GM21786 (cell line): ENCODE data around the gene PPP2R3C.
"Not testable (repeated sequence)": the region's sequence is repeated elsewhere in the genome, so short reads cannot be mapped to it uniquely, and the experiment has no call there.

Experiments used
- ATAC-seq: cut with Tn5 transposase; IDR thresholded peaks from one replicate; pipeline ENCODE4 v1.9.1; 2021; ENCODE audit not compliant: unreplicated experiment

The PPP2R3C gene

DNA sequence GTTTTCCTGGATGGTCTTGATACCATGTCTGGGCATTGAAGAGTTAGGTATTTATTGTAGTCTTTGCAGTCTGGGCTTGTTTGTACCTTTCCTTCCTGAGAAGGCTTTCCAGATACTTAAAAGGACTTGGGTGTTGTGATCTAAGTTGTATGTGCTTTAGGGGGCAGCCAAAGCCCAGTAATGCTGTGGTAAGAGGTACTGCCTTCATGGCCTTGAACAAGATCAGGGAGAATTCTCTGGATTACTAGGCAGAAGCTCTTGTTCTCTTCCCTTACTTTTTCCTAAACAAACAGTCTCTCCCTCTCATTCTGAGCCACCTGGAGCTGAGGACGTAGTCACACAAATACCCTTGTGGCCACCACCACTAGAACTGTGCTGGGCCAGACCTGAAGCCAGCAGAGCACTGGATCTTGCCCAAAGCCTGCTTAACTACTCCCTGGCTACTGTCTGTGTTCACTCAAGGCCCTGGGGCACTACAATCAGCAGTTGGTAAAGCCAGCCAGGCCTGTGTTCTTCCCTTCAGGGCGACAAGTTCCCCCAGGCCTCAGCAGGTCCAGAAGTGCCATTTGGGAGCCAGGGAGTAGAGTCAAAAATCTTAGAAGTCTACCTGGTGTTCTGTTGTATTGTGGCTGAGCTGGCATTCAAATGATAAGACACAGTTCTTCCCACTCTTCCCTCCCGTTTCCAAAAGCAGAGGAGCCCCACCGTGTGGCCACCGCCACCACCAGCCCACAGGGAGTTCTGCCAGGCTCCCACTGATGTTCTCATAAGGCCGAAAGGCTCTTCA lies 11.9 kb upstream of the PPP2R3C start:
- no peak for ATAC-seq

DNA sequence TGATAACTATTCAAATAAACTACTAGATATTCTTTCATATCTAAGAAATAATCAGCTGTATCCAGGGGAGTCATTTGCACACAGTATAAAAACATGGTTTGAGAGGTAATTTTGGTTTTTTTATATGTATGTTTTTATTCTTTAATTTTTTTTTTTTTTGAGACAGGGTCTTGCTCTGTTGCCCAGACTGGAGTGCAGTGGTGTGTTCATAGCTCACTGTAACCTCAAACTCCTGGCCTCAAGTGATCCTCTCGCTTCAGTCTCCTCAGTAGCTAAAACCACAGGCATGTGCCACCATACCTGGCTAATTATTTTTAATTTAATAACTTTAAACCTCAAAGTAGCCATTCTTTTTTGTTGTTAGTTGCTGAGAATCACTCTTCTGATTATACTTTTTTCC lies 2.3 kb upstream of the PPP2R3C start:
- ATAC-seq = no peak

DNA sequence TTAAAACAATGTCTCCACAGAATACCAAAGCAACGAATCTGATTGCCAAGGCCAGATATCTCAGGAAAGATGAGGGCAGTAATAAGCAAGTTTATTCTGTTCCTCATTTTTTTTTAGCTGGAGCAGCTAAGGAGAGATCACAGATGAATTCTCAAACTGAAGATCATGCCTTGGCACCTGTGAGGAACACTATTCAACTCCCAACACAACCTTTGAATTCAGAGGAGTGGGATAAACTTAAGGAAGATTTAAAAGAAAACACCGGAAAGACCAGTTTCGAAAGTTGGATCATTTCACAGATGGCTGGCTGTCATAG lies 1.6 kb upstream of the PPP2R3C start:
- no peak for ATAC-seq

DNA sequence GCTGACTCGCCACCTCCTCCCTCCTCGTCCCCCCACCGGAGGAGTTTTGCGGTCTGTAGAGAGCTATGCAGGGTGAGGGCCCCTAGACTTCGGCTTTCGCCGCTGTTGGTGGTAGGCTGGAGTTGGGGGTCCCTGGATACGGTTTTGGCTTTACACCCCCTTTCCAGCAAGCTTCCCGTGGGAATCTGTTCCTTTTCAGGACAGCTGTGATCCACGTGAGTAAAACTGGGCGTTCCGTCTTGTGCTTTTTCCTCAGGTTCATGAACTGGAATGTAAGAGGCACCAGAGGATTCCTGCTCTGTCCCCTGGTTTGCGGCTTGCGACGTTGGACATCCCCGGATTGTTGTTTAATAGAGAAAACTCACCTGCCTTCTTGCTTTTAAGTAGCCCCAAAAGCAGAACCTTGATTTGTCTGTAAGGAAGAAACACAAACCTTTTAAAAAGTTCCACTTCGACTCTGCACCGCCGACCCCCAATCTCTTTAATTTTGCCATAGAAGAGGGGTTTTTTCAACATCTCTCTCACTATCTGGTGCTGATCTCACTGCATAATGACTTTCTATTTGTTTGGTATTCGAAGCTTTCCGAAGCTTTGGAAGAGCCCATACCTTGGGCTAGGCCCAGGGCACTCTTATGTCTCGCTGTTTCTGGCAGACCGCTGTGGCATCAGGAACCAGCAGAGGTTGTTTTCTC lies 1.1 kb upstream of the PPP2R3C start:
- ATAC-seq = no peak

DNA sequence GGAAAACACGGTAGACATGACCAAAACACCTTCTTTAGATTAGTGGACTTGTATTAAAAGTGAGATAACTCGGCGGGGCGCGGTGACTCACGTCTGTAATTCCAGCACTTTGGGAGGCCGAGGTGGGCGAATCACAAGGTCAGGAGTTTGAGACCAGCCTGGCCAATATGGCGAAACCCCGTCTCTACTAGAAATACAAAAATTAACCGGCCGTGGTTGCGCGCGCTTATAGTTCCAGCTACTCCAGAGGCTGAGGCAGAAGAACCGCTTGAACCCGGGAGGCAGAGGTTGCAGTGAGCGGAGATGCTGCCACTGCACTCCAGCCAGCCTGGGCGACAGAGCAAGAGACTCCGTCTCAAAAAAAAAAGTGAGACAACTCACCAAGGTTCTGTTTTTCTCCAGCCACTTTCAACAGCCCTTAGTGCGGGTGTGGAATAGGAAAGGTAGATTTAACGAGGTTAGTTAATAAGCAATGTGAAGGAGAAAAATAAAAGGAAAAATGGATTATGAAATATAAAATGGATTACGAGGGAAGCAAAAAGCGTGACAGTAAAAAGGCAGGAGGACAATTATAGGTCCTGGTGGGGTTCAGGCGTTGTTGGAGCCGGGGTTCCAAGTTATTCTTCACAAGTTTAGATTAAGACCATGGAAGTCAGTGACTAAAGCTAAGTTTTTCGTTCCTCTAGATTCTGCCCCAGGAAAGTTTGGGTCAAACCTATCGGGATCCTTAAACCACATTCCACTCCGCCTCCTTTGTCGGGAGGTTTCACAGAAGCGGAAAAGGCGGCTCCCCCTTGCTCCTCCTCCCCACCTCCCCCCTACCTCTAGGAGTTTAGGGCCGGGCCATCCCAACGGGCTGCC lies 534 bp downstream of the PPP2R3C start:
- ATAC-seq = no peak

DNA sequence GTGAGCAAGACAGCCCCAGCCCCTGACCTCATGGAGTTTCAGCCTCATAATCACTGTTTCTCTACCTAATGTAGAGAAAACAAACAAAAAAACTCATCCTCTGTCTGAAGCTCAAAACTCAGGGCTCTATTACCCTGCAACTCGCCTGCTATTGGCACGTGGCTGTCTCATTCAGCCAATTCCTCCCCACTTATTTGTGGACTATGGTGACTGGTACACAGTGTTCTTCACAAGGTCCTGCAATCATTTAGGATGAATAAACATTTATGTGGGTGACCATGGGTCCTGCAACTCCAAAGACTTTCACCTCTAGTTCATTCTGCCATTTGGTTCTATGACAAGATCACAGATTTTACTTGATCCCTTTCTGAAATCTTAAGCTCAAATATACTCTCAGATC lies 4.7 kb downstream of the PPP2R3C start:
- ATAC-seq = no peak

DNA sequence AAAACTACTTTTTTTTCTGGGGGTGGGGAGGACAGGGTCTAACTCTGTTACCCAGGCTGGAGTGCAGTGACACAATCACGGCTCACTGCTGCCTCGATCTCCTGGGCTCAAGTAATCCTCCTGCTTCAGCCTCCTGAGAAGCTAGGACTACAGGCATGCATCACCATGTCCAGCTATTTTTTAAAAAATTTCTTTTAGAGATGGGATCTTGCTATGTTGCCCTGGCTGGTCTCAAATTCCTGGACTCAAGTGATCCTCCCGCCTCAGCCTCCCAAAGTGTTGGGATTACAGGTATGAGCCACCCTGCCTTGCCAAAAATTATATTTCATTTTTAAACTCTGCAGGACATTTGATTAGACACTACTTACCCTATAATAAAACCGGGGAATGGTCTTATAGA lies 5.5 kb downstream of the PPP2R3C start:
- ATAC-seq = no peak

DNA sequence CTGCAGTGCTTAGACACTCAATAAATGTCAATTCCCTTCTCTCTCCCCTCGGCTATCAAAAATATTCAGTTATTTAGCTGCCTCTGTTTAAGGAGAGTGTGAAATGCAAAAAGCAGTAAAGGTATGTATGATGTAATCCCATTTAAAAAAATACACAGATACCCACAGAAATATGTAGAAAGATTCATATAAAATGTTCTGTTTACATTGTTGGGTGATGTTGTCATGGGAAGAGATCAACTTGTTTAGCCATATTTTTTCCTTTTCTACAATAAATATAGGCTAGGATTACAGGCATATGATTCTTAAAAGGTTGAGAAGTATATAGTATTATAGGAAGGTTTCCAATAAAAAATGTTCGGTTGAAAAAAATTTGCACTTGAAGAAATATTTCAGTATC lies 7.8 kb downstream of the PPP2R3C start:
- no peak for ATAC-seq

DNA sequence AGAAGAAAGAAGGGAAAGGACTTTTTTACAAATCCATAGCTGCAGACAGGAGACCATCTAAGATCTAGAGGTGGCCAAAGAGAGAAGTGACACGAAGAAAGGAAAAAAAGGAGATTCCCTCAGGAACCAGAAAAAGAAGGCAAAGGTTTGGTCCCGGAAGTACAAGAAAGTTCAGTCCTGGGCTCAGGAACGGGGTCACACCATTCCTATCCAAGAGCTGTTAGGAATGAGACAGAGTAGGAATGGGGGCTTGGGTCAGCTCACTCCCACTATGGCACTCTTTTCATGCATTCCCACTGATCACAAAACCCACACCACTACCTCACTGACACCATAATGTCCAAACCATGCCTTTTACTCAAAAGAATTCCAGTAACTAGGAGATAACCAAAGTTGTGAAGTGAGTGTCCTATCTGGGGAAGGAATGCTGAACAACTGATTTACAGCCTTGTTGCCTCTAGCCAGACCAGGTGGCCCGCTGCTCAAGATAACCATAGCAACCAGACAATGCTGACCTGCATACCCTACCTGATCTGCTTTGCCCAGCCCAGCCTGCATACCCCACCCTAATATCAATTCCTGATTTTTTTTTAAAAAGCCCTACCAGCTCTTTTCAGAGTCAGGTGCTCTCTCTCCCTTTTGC lies 8.4 kb downstream of the PPP2R3C start:
- ATAC-seq = no peak

DNA sequence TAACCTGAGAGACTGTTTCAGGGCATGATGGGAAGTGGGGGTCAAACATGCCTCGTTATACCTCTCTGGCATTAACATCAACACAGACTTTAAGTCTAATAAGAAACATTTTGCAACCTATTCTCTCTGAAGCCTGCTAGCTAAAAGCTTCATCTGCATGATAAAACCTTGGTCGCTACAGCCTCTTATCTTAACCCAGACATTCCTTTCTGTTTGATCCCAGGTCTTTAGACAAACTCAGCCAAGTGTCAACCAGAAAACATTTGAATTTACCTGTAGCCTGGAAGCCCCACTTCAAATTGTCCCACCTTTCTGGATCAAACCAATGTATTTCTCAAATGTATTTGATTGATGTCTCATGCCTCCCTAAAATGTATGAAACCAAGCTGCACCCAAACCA lies 9.1 kb downstream of the PPP2R3C start:
- ATAC-seq = no peak

DNA sequence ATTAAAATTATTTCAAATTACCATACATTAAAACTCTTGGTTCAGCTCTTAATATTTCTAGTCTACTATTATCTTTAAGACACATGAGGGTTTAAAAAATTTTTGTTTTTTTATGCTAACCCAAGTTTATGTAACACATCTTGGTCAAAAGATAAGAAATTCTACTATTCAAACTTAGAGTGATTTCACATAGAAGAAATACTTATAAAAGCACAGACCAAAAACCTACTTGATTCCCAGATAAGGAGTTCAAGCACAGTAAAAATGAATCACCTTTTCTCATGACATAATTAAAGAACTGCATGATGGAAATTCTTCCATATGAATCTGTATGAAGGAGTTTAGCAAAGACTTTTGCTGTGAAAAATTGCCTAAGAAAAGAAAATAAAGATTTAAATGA lies 13.9 kb downstream of the PPP2R3C start:
- ATAC-seq = no peak

DNA sequence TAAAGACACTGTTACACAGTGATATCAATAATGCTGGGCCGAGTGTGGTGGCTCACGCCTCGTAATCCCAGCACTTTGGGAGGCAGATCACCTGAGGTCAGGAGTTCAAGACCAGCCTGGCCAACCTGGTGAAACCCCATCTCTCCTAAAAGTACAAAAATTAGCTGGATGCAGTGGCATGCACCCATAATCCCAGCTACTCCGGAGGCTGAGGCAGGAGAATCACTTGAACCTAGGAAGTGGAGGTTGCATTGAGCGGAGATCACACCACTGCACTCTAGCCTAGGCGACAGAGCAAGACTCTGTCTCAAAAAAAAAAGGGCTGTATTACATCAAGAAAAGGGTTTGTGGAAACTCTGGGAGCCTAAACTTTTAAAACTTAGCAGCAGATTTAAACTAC lies 27.1 kb downstream of the PPP2R3C start:
- ATAC-seq = not testable (repeated sequence)

DNA sequence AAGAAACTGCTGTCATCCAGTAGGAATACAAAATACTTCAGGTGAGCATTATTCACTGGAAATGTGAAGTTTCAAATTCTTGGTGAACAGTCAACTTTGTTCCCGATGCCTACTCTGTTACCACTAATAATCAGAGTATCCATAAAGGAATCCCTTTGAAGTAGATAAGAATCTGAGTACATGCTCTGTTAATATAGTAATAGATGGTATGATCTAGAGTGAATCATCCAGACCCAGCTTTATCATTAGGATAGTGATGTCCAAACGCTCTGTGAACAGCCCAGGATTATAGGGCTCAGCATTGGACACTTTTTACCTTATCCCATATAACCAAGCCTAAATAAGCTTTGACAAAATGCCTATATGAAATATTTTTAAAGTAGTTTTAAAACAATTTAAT lies 33.3 kb downstream of the PPP2R3C start:
- ATAC-seq = no peak

DNA sequence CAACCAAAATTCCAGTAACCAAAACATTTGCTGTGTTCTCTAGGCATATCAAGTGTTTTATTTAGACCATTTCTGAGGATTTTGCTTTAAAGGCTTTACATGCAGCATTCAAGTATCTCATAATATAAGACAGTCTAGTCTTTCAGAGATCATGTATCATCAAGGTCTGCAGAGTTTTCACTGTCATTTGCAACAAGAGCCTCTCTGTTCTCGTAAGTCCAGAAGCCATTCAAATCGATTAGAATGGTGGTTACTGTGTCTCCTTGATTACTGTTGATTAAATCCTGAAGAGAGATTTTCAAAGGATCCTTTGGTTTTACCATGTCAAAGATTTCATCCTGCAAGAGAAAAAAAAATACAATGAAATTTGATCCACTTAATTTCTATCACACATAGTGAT lies 36.3 kb downstream of the PPP2R3C start:
- no peak for ATAC-seq

DNA sequence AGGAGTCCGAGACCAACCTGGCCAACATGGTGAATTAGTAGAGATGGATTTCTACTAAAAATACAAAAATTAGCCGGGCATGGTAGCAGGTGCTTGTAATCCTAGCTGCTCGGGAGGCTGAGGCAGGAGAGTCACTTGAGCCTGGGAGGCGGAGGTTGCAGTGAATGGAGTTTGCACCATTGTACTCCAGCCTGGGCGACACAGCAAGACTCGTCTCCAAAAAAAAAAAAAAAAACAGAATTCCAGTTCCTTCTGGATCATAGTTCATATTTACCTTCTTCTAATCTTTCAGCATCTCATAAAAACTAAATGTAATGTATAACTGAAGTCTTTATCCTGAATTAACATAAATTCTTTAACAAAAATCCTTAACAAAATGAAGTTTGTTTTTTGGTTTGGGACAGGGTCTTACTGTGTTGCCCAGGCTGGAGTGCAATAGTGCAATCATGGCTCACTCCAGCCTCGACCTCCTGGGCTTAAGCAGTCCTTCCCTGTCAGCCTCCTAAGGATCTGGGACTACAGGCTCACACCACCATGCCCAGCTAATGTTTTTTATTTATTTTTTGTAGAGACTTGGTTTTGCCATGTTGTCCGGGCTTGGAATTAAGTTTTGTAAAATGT lies 38.1 kb downstream of the PPP2R3C start:
- ATAC-seq = no peak

DNA sequence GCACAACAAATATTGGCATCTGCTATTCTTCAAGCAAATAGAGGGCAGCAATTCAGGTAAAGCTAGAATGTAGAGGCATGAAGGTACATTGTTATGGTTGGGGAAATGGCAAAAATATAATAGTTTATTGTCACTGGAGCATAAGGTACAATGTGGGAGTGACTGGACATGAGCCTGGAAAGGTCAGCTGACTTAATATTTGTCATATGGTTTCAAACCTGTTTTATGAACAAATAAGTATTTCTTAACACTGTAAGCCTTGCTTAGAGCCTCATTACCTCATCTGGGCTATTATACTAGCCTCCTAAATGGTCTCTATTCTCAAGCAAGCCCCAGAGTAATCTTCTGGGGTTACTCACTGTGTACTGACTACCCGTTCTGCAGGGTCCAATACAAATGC lies 42.0 kb downstream of the PPP2R3C start:
- ATAC-seq = no peak

DNA sequence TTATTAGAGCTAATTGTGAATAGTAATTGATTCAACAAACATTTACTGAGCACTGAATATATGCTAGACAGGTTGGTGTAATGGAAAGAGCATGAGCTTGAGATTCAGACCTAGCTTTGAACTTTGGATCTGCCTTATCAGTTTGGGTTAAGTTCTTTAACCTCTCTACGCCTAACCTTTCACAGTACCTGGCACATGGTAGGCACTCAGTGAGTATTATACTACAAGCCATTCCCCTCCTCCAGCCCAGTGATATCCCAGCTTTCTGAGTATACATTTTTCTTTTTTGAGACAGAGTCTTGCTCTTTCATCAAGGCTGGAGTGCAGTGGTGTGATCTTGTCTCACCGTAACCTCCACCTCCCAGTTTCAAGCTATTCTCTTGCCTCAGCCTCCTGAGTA lies 43.7 kb downstream of the PPP2R3C start:
- no peak for ATAC-seq

DNA sequence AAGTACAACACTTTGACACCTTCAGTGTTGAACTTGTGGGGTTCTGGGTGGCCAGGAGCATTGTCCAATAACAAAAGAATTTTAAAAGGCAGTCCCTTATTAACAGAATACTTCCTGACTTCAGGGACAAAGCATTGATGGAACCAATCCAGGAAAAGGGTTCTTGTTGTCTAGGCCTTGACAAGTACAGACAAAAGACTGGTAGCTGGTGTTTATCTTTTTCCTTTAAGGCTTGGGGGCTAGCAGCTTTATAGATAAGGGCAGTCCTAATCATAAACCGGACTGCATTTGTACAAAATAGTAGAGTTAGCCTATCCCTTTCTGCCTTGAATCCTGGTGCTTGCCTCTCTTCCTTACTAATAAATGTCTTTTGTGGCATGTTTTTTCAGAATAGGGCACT lies 48.3 kb downstream of the PPP2R3C start:
- no peak for ATAC-seq

DNA sequence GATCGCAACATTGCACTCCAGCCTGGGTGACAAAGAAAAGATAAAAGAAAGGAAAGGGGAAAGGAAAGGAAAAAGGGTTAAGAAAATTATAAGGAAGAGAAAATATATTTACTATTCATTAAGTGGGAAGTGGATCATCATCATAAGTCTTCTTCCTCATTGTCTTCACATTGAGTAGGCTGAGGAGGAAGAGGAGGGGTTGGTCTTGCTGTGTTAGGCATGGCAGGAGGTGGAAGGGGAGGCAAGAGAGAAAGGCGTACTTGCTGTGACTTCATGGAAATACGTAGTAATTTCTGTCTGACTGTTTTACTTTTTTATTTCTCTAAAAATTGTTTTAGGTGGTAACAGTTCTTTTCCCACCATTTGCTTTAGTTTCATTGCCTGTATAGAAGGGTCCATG lies 49.6 kb downstream of the PPP2R3C start:
- ATAC-seq = no peak

DNA sequence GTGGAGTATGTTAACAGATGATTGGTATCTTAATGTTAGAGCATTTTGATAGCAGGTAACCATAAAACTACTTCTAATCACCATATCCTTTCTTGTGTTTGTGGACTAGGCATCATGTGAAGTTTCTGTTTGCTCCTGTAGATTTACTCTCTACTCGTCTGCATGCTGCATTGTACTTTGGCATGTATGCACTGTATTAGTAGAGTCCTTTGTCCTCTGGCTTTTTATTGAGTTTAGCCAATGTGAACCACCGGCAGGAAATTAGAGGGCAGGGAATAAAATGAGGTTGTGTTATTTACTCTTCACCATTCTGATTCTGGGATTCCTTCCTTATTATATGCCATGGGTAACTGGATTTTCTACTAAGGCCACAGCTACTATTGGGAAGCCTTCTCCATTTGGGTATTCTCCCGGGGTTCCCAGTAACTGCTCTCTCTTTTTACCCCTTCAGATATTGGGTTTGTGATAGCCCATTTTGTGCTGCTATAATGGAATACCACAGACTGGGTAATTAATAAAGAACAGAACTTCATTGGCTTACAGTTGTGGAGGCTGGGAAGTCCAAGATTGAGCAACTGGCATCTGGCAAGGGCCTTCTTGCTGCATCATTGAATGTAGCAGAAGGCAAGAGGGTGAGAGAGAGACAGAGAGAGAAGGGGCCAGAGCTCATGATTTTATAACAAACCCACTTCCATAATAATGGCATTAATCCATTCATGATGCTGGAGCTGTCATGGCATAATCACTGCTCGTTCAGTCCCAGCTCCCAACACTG lies 53.4 kb downstream of the PPP2R3C start:
- ATAC-seq = no peak
